Right lobe of liver (tissue), 6 donors: ENCODE results near the gene PCLO. TPM values are rescaled to one million over a fixed set of nuclear protein-coding genes. Genes with fewer than 3 reads are reported as not detected.

Source experiments
- ATAC-seq, 4 donors: fragments of 200-7000 bp; cut with Tn5 transposase; one replicate each; pipeline ENCODE4 v1.9.1; 2020; ENCODE audit warnings: mild to moderate bottlenecking in 4 of 4, moderate library complexity in 4 of 4
- DNase-seq, 3 donors: peaks; one replicate each; pipeline ENCODE4 v3.0.0-alpha.2; 2020
- H3K27ac ChIP-seq, 3 donors: fragments of 200-600 bp; one replicate each; pipeline ENCODE4 v1.8.0; 2022
- H3K27me3 ChIP-seq, 2 donors: fragments of 200-600 bp; one replicate each; pipeline ENCODE4 v1.8.0; 2022
- H3K36me3 ChIP-seq, 4 donors: fragments of 200-600 bp; sonication (generic) in 1 of 4; one replicate each; pipeline versions ENCODE4 v1.5.1 to v1.8.0; 2017 to 2022; ENCODE audit warnings: control low read depth in 1 of 4
- H3K4me1 ChIP-seq, 4 donors: fragments of 200-600 bp; sonication (generic) in 1 of 4; one replicate each; pipeline versions ENCODE4 v1.5.1 to v1.8.0; 2017 to 2022; ENCODE audit warnings: control low read depth in 1 of 4
- H3K4me3 ChIP-seq, 3 donors: fragments of 200-600 bp; one replicate each; pipeline ENCODE4 v1.8.0; 2022
- H3K9me3 ChIP-seq, 4 donors: fragments of 200-600 bp; sonication (generic) in 1 of 4; one replicate each; pipeline versions ENCODE4 v1.5.1 to v1.8.0; 2017 to 2022; ENCODE audit warnings: control low read depth in 1 of 4
- CTCF ChIP-seq, 4 donors: fragments of 200-600 bp in 3 of 4; fragments of 450-650 bp in 1 of 4; IDR thresholded peaks; one replicate each; pipeline versions ENCODE4 v1.5.1 to v1.8.0; 2016 to 2022; ENCODE audit warnings: antibody characterized with exemption in 4 of 4, mild to moderate bottlenecking in 2 of 4
- POLR2A ChIP-seq: fragments of 450-650 bp; IDR thresholded peaks from one replicate; pipeline ENCODE4 v1.6.1; 2017; ENCODE audit warnings: antibody characterized with exemption, mild to moderate bottlenecking
- WGBS: methylation state at CpG from one replicate; pipeline ENCODE4 v1.1.6; 2018; ENCODE audit warnings: low coverage, low lambda C conversion rate; ENCODE audit not compliant: insufficient coverage; ENCODE audit errors: missing lambda C conversion rate; 5-methylcytosine and 5-hydroxymethylcytosine counted together
- intact Hi-C, 2 donors: fragments of 100-400 bp; cut with DNase I; formaldehyde crosslinking; loops; one replicate each; pipeline versions ENCODE4 v1.11.2 to v1.14.1; 2022
- total RNA-seq, 6 experiments: library from RNA; depleted of rRNA in 2 of 6; stranded (reverse); fragments of >200 nt in 2 of 6; fragmentation: NEBNext Ultra II Directional in 3 of 6; extraction: Animal tissue kit (Norgen Biotek cat#: 25700) in 3 of 6; gene quantifications; one replicate each; pipeline versions ENCODE4 v1.1.0 to v1.2.4, GENCODE V29; 2016 to 2023
- donor health status: DM: no; HTN: yes; CAD: no.
- donor health status: DM: no; HTN: no; CAD: no.
- donor health status: DM: no; HTN: no; CAD: no.
- donor health status: DM: no; HTN: yes; CAD: no.
- donor health status: DM: no; HTN: yes; CAD: no.

PCLO gene
- total RNA-seq, 6 experiments from 2014 or later: 0.22 to 1.1 (median 0.33) TPM

- 17% methylated on average over 1 of the region's 1 CpG for WGBS
- DNase-seq (no peak), ATAC-seq (no peak)
Measured at GRCh38 chr7:83119026-83119382, 43.7 kb downstream of the PCLO start.

DNA sequence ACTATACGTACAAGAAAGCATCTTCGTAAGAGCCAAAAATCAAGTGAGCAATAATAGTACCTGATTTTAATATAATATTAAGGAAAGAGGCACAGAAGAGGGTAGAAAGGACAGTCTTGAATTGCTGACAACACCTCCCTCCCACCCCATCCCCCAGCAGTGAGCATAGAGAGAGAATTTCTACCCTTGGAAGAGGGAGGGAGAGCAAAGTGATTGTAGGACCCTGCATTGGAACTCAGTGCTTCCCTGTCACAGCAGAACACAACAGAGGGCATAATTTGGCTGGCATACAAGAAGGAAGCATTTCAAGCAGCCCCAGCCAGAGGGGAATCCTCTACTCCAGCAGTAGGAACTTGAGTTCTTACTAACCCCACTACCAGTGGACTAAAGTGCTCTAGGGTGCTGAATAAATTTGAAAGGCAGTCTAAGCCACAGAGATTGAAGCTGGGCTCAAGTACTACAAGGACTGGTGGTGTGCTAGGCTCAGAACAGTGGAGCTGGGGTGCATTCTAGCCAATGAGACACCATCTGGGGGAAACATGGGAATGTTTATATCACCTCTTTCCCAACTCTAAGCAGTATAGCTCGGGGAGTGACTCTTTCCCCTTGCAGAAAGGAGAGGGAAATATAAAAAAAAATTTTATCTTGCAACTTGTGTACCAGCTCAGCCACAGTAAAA is 44.2 kb downstream of the PCLO start:
- Histone ChIP-seq H3K36me3 (no peaks in the 10 kb centered on the region), H3K4me1 (no peaks in the 10 kb centered on the region), H3K4me3 (no peak overlapping the region), H3K9me3 (peaks cover 0 to 5% (median 0%) of the 10 kb centered on the region in 4 donors), H3K27me3 (no peaks in the 10 kb centered on the region), H3K27ac (no peak overlapping the region)
- DNase-seq (no peak), ATAC-seq (no peak)
- intact Hi-C loops: no loop called here
- 69% methylated on average over 3 of the region's 3 CpGs for WGBS
- TF ChIP-seq CTCF (IDR thresholded peaks at IDR 0.05) (no peak), POLR2A (no peak)

More at GRCh38 chr7:83119026-83119382, 43.7 kb downstream of the PCLO start:
- Histone ChIP-seq H3K36me3 (no peaks in the 10 kb centered on the region), H3K27me3 (no peaks in the 10 kb centered on the region), H3K4me3 (no peak overlapping the region), H3K4me1 (no peaks in the 10 kb centered on the region), H3K27ac (no peak overlapping the region), H3K9me3 (peaks cover 0 to 5% (median 0%) of the 10 kb centered on the region in 4 donors)
- TF ChIP-seq CTCF (IDR thresholded peaks at IDR 0.05) (no peak), POLR2A (no peak)
- intact Hi-C loops: no loop called here

DNA sequence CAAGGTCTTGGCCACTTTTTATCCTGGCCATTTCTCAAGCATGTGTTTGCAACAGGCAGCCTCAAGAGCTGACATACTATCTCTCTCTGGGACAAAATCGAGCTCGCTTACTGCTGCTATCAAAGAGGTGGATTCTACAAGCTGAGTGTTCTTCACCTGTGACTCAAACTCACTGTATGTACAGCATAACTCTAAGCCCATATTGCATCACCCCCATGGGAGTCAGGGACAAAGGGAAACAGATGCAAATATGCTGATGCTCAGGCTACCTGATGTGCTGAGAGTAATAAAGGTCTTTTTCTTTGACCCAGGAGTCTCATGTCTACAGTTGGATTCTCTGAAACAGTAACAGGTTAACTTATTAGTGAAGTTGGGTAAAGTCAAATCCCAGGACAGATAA is 45.2 kb downstream of the PCLO start:
- no peaks in the 10 kb centered on the region for H3K4me1 ChIP-seq
- intact Hi-C loops: no loop called here
- H3K36me3 ChIP-seq: no peaks in the 10 kb centered on the region
- ATAC-seq: no peak
- no peak overlapping the region for H3K4me3 ChIP-seq
- H3K27ac ChIP-seq: no peak overlapping the region
- 60% methylated on average over 2 of the region's 2 CpGs for WGBS
- no peak for DNase-seq
- H3K9me3 ChIP-seq: no peaks in the 10 kb centered on the region
- H3K27me3 ChIP-seq: no peaks in the 10 kb centered on the region
- TF ChIP-seq CTCF (IDR thresholded peaks at IDR 0.05) (no peak), POLR2A (no peak)

DNA sequence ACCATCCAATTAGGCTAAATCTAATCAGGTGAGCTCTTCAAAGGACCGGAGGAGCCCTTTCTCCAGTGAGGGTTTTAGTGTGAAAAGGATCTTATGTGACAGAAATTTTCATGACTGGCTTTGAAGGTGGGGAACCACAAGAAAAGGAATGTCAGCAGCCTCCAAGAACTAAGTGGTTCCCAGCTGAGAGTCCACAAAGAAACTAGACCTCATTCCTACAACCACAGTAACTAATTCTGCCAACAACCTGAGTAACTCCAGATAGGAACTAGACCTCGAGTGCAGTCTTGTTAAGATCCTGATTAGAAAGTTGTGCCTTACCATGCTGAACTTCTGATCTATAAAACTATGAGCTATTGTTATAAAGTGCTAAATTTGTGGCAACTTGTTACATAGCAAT is 51.3 kb downstream of the PCLO start:
- ATAC-seq (no peak), DNase-seq (no peak)
- TF ChIP-seq POLR2A: no peak
- no peak for TF ChIP-seq CTCF (IDR thresholded peaks at IDR 0.05)
- intact Hi-C loops: no loop called here
- Histone ChIP-seq H3K4me1 (no peaks in the 10 kb centered on the region), H3K27ac (no peak overlapping the region), H3K4me3 (no peak overlapping the region), H3K9me3 (no peaks in the 10 kb centered on the region), H3K27me3 (no peaks in the 10 kb centered on the region), H3K36me3 (no peaks in the 10 kb centered on the region)
- WGBS: 50% methylated on average over 2 of the region's 2 CpGs
